Gastrocnemius medialis (tissue), 4 donors: ENCODE measurements around the gene SIPA1.

Experiments
- CTCF ChIP-seq, 5 experiments: fragments of 450-650 bp in 3 of 5; fragments of 200-600 bp in 2 of 5; sonication (generic) in 2 of 5; IDR thresholded peaks in 4 of 5; conservative IDR thresholded peaks in 1 of 5; 1 replicate in 4 of 5; 2 replicates in 1 of 5; pipeline ENCODE4 v1.5.1; 2016 to 2019; ENCODE audit warnings: antibody characterized with exemption in 5 of 5, mild to moderate bottlenecking in 3 of 5, moderate library complexity in 3 of 5
- POLR2A ChIP-seq, 2 donors: fragments of 450-650 bp; IDR thresholded peaks; one replicate each; pipeline ENCODE4 v1.6.1; 2017; ENCODE audit warnings: antibody characterized with exemption in 2 of 2, mild to moderate bottlenecking in 2 of 2, moderate library complexity in 2 of 2

- TF ChIP-seq CTCF (IDR thresholded peaks at IDR 0.05 in 4 of 5, conservative IDR thresholded peaks at IDR 0.05 in 1 of 5) (no peak), POLR2A (IDR thresholded peaks at IDR 0.05) (no peak)
Measured at GRCh38 chr11:65634109-65634436, 3.8 kb upstream of the SIPA1 start.
